GM04503 (cell line): ENCODE data around the gene TULP1.

Experiments used
- DNase-seq: peaks from one replicate; pipeline ENCODE4 v3.0.0-alpha.2; 2012; ENCODE audit warnings: low read depth

Gene TULP1

GRCh38 chr6:35496841-35497570 lies 15.7 kb downstream of the TULP1 start, which contains the start of gene TEAD3:
Gene TEAD3 (minus strand): TSS chr6:35497079.
- no peak for DNase-seq

DNA sequence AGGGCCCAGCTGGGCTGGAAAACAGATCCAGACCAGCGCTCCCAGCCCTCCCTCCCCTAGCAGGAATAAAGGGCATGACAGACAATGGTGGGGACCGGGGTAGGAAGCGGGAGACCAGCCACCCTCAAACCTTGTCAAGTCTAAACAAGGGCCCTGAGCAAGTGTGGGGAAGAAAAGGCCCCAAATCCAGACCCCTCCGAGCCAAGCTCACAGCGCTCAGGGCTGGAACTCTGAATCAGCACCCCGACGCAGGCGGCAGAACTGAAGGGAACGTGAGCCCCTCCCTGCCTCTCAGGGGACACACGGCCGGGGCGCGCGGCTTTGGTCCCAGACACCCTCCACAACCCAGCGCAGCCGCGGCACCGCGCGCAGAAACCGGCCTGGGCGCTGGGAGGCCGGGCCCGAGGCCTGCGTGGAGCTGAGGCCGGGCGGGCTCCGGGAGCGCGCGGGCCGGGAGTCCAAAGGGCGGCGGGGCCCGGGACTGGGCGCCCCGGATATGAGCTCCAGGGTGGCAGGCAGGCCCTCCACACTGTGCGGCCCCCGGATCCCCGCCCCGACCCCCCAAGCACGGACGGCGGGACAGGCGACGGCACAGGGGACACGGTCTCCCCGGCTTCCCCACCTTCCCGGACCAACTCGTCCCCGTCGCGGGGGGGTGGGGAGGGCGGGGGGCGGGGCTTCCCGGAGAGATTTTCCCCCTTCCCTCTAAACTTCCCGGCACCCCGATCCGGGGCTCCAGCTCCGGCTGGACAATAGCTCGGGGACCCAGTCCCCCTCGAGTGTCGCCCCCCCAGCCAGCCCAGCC lies 16.5 kb downstream of the TULP1 start:
- no peak for DNase-seq

GRCh38 chr6:35495258-35496035 lies 17.2 kb downstream of the TULP1 start:
- DNase-seq = no peak

GRCh38 chr6:35494161-35494563 lies 18.5 kb downstream of the TULP1 start:
- DNase-seq = no peak

DNA sequence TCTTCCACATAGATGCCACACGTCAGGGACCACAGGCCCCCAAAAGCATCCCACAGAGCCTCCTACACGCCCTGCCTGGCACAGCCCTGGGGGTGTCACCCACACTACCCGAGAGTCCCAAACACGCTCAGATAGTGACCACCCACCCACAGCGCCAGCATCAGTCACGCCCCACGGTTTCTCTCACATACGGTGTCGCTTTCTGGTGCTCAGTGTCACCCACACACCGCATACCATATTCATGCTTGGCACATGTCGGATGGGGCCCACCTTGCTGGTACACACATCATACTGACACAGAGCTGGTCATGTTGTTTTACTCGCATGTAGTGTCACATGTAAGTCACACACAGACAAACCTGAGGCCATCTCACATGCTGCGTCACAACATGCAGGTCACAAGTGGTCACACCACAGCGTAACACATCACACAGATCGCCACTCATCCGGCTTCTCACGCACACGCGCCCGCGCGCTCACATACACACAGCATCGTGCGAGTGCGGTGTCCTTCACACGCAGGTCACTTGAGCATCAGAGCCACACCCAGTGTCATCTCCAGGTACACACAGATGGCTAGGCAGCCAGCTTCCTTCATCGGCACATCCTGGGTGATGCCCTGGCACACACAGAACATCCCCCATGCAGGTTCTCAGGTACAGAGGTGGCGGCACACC lies 19.3 kb downstream of the TULP1 start:
- DNase-seq = no peak

- DNase-seq = no peak
These were observed 19.8 kb downstream of the TULP1 start for GRCh38 chr6:35492974-35493284.

DNA sequence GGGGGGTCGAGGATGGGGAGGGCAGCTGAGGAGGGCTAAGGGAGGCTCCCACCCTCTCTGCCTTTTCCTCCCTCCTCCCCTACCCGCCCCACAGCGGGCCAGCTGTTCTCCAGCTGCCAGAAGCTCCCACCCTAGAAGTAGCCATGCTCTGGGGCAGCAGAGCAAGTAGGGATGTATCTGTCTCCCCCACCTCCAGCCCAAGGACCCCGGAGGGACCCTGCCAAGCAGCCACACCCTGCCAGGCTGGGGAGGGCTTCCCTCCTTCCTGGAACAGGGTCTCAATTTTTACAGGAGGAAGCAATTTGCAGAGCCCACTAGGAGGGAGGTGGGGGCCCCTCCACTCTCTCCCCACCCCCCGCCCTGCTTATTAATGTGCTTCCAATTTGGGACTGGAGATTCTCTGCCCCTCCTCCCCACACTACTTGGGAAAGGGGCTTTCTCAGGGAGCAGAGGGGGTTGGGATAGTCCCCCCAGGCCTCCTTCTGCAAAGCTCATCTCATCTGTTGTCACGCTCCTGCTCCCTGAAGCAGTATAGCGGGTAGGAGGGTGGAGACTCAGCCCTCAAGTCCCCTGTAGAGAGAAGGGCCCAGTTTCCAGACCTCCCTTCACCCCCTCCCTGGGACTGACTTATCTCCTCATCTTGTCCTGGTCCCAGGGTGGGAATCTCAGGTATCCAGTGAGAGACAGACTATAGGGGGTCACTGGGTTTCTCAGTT lies 20.3 kb downstream of the TULP1 start:
- DNase-seq = no peak

GRCh38 chr6:35491558-35492257 lies 21.0 kb downstream of the TULP1 start:
- no peak for DNase-seq

DNA sequence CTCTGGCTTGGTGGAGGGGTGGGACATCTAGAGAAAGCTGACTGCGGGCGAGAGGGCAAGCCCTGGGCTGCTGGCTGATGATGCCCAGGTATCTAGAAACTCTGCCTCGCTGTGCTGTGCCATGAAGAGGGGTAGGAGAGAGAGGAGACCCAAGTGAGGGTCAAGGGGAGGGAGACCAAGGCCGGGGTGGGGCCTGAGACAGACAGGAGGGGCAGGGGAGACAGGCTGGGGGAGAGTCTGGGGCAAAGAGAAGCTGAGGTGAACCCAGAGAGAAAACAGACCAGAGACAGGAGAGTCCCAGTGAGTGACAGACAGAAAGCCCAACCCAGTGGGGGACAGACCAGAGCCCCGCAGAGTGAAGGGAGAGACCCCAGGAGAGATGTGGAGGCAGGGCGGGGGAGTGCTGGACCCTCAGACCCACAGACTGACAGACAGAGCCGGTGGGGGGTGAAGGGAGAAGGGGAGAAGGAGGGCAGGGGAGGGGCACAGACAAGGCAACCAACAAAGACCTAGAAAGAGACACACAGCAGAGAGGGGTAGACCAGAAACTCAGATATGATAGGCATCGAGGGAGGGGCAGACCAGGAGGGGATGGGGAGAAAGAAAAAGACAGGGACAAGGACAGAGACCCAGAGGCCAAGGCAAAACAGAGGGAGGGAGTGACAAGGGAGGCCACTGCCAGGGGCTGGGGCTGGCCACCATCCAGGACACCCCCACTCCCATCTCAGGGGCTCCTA lies 21.7 kb downstream of the TULP1 start:
- no peak for DNase-seq

GRCh38 chr6:35489995-35490791 lies 22.5 kb downstream of the TULP1 start:
- no peak for DNase-seq

DNA sequence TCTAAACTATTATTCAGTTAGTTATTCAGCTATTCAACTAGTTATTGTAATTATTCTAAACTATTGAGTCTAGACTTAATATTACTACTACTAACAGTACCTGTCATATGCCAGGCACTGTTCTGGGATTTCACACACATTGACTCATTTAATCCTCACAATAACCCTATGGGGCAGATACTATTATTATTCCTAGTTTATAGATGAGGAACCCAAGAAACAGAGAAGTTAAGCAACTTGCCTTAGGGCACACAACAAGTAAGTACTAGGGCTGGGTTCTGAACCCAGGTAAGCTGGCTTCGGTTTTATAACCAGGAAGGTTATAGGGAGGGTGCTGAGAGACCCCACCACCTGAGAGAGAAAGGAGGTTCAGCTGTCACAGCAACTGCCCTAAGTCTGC lies 23.6 kb downstream of the TULP1 start:
- DNase-seq = no peak

- no peak for DNase-seq
These were observed 24.2 kb downstream of the TULP1 start for GRCh38 chr6:35488517-35488862.

GRCh38 chr6:35487658-35488516 lies 24.8 kb downstream of the TULP1 start:
- no peak for DNase-seq

DNA sequence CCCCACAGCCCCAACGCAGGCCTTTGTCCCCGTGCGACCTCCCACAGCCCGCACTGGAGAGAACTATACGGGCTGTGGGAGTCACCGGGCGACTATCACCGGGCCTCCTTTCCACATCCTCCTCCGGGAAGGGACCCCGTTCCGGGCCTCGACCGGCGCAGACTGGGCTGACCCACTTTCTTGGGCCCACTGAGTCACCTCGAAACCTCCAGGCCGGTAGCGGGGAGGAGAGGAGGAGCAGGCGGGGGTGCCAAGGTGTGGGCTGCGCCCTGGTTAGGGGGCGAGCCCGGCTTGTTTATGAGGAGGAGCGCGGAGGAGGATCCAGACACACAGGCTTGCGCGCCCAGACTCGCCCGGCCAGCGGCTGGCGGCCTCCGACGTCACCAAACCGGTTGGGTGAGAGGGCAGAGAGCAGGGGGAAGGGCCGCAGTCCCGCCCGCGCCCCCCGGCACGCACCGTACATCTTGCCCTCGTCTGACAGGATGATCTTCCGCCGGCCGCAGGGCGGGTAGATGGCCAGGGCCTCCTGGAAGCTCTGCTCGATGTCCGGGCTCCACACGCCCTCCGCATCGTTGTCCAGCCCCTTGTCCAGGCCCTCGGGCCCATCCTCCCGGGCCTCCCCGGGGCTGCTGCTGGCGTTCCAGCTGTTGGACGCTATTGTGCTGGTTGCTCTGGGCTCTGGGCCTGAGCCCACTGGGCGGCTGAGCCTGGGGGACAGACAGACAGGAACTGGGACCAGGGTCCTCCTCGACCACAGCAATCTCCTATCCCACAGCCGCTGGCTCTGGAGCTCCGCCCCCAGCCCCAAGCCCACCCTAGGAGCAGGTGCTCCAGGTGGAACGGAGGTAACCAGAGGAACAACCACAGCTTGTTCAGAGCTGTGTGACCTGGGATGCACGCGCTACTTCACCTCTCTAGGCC lies 26.4 kb downstream of the TULP1 start:
- DNase-seq = no peak

DNA sequence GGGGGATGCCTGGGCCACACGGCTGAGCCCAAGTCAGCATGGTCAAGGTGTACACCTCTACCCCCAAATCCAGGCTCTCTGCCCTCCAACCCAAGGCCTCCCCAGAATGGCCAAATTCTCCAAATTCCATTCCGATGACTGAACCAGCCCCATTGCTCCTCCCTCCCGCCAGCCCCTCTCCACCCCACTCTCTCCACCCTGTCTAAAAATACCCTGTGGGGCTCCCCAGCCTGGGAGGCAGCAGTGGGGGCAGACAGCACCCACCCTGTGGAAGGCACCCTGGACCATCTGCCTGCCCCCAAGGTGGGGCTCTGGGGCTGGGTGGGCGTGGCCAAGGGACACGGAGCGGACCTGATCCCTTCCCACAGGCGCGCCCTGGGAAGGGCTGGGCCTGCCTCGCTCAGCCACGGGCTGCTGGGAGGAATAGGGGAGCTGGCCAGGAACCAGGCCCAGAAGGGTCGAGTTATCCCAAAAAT lies 27.3 kb downstream of the TULP1 start:
- no peak for DNase-seq

DNA sequence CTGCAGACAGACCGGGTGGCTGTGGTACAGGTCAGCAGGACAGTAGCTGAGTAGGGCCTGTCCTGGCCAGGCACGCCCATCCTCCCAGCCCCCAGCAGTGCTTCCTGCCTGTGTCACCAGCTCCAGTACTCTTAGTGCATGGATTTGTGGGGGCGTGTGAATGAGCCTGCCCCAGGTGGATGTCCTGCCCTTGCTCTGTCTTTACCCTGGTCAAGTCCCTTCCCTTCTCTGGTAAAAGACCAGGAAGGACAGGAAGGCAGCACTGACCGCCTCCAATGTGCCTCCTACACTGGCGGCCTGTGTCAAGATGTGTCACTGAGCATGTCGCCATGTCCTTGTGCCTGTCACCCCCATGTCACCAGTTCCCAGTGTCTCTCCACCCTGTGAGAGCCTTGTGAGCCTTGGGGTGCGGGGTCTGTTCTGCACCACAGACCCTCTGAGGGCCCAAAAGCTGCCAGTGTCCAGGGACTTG lies 27.7 kb downstream of the TULP1 start:
- no peak for DNase-seq
